Neural crest cell (in vitro differentiated cells): Measurements from ENCODE around the gene FAM174B. TPM values are rescaled to one million over a fixed set of nuclear protein-coding genes. Genes with fewer than 3 reads are reported as not detected.

ENCODE experiments used
- DNase-seq: peaks from one replicate; pipeline ENCODE4 v3.0.0; 2021; ENCODE audit warnings: low read depth, mixed read lengths, low spot score
- H3K27ac Mint-ChIP-seq: one replicate; pipeline ENCODE4 v1.8.0; 2021; ENCODE audit warnings: mild to moderate bottlenecking, mixed read lengths; ENCODE audit not compliant: unreplicated experiment
- H3K27me3 Mint-ChIP-seq: 2 replicates; pipeline ENCODE4 v1.8.0; 2021; ENCODE audit warnings: low read depth, mild to moderate bottlenecking, mixed read lengths
- H3K36me3 Mint-ChIP-seq: 2 replicates; pipeline ENCODE4 v1.8.0; 2021; ENCODE audit warnings: low read depth, mild to moderate bottlenecking, mixed read lengths
- H3K4me1 Mint-ChIP-seq: 2 replicates; pipeline ENCODE4 v1.8.0; 2021; ENCODE audit warnings: mixed read lengths
- H3K4me3 Mint-ChIP-seq: one replicate; pipeline ENCODE4 v1.8.0; 2021; ENCODE audit warnings: mild to moderate bottlenecking, mixed read lengths
- H3K9me3 Mint-ChIP-seq: 2 replicates; pipeline ENCODE4 v1.8.0; 2021; ENCODE audit warnings: mixed read lengths
- CTCF ChIP-seq: fragments of 200-600 bp; sonication (generic); conservative IDR thresholded peaks from 2 replicates; pipeline ENCODE4 v1.5.0; 2021; ENCODE audit warnings: antibody characterized with exemption, mild to moderate bottlenecking
- long read RNA-seq: library from polyadenylated mRNA; unstranded; transcript quantifications from one replicate; pipeline ENCODE4 v2.0.0, GENCODE V29; 2020
- total RNA-seq: library from RNA; stranded (reverse); gene quantifications from 2 replicates; pipeline ENCODE4 v1.2.1, GENCODE V29; 2021

FAM174B gene
- 10.6 and 12.1 TPM in 2 replicates for total RNA-seq
- long read RNA-seq, partial matches to known transcripts, result 0 of 6 reads
- long read RNA-seq, other reads (novel, unspliced or antisense), result 3 of 6 reads

DNA sequence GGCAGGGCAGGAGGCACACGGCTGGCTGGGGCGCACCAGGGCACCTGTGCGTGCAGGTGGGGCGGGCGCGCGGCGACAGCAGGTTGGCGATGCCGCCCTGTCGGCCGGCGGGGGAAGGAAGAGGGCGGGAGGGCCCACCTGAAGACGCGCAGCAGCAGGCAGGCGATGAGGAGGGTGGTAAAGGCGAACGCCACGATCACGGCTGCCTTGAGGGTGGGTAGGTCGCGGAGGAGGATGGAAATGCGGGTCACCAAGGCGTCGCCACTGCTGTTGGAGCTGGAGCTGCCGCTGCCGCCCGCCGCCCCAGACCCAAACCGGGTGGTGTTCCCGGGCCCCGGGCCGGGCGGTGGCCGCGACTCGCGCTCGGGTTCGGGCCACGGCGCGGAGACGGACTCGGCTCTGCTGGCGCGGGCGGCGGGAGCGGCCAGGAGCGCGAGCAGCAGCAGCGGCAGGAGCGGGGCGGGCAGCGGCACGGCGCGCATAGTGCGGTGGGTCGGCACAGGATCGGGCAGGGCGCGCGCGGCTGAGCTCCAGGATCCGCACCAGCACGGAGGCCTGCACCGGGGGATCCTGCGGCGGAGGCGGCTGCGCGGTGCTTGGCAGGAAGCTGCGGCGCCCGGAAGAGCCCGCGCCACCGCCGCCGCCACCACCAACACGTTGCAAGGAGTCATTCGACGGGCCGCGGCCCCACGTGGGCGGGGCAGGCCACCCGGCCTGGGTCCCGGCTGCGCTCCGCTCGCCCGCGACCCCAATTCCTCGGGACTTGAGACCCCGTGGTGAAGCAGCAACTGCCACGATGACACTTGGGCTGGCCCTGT, at the start of gene FAM174B:
FAM174B (minus strand) TSS at position 598 of the 818 bp plus-strand sequence.
- no peak within 1 kb of the TSS for H3K27ac Mint-ChIP-seq
- peak within 1 kb of the TSS; percentile 89 for H3K4me3 Mint-ChIP-seq
- H3K4me1 Mint-ChIP-seq, result peaks cover 14% of the 10 kb centered on the region
- peak; percentile 52 for DNase-seq
- peaks cover 10% of the 10 kb centered on the region for H3K36me3 Mint-ChIP-seq
- peaks cover 3% of the 10 kb centered on the region for H3K9me3 Mint-ChIP-seq
- H3K27me3 Mint-ChIP-seq, result peaks cover 42% of the 10 kb centered on the region
- TF ChIP-seq CTCF, result peak; percentile 17

DNA sequence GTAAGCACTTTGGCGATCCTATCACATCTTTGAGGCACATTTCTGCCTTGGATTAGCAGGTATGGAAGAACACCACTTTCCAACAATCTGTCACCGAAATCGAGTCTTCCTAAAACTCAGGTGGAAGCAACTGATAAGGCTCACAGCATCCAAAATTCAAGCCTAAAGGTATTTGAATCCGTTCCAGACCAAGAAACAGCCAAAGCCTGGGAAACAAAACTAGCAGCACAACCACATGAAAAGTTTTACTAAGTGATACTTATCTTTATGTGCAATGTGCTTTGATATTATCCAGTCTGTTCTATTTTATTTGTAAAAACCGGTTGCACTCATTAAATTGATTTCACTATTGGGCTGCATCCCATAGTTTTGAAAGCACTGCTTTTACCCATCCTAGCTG, 40.5 kb upstream of the FAM174B start:
- Mint-ChIP-seq H3K9me3 (peaks cover 10% of the 10 kb centered on the region), H3K4me3 (no peak overlapping the region), H3K4me1 (no peaks in the 10 kb centered on the region)

GRCh38 chr15:92693691-92694331, 38.2 kb upstream of the FAM174B start:
- Mint-ChIP-seq H3K27me3 (no peaks in the 10 kb centered on the region), H3K27ac (no peak overlapping the region), H3K9me3 (peaks cover 15% of the 10 kb centered on the region), H3K4me3 (no peak overlapping the region), H3K4me1 (no peaks in the 10 kb centered on the region), H3K36me3 (peaks cover 10% of the 10 kb centered on the region)
- TF ChIP-seq CTCF, result peak; percentile 58
- DNase-seq, result peak; percentile 51

More for the DNA sequence above, 40.5 kb upstream of the FAM174B start:
- Mint-ChIP-seq H3K36me3 (peaks cover 9% of the 10 kb centered on the region), H3K27ac (no peak overlapping the region), H3K27me3 (no peaks in the 10 kb centered on the region)
- no peak for DNase-seq
- no peak for TF ChIP-seq CTCF

GRCh38 chr15:92690395-92690794, 34.8 kb upstream of the FAM174B start:
- Mint-ChIP-seq H3K27me3 (no peaks in the 10 kb centered on the region), H3K4me3 (no peak overlapping the region), H3K4me1 (no peaks in the 10 kb centered on the region), H3K9me3 (peaks cover 18% of the 10 kb centered on the region), H3K27ac (no peak overlapping the region), H3K36me3 (peaks cover 7% of the 10 kb centered on the region)
- no peak for TF ChIP-seq CTCF
- no peak for DNase-seq

DNA sequence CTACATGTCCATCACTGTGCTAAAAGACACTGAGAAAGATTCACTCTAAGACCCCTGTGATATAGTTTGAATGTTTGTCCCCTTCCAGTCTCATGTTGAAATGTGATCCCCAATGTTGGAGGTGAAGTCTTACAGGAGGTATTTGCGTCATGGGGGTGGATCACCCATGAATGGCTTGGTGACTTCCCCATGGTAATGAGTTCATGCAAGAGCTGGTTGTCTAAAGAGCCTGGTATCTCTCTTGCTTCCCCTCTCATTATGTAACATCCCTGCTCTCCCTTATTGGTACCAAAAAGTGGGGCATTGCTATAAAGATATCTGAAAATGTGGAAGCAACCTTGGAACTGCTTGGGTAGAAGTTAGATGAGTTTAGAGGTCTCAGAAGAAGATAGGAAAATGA, 32.2 kb upstream of the FAM174B start:
- Mint-ChIP-seq H3K27ac (no peak overlapping the region), H3K4me1 (peaks cover 6% of the 10 kb centered on the region), H3K36me3 (peaks cover 7% of the 10 kb centered on the region), H3K4me3 (no peak overlapping the region), H3K9me3 (peaks cover 18% of the 10 kb centered on the region), H3K27me3 (no peaks in the 10 kb centered on the region)
- no peak for TF ChIP-seq CTCF
- no peak for DNase-seq
